Motor neuron (in vitro differentiated cells): Measurements from ENCODE around the gene SNAPIN. TPM values are rescaled to one million over a fixed set of nuclear protein-coding genes. Genes with fewer than 3 reads are reported as not detected.
A peak's percentile ranks its signal among the peaks of the same experiment; 100 is the strongest.
"Not testable (repeated sequence)": the region's sequence is repeated elsewhere in the genome, so short reads cannot be mapped to it uniquely, and the experiment has no call there.

Experiments
- ATAC-seq, 8 experiments: fragments of 200-7000 bp; cut with Tn5 transposase; replicated peaks in 6 of 8; 2 replicates each; pipeline ENCODE4 v1.8.0; 2021; ENCODE audit warnings: mild to moderate bottlenecking in 8 of 8, moderate library complexity in 8 of 8
- H3K27ac ChIP-seq, 2 donors: fragments of 250-450 bp; sonication (Bioruptor Pico); 2 replicates each; pipeline ENCODE4 v1.9.0; 2021; ENCODE audit warnings: antibody characterized with exemption in 2 of 2, mild to moderate bottlenecking in 2 of 2, moderate library complexity in 1 of 2
- H3K4me1 ChIP-seq, 2 donors: fragments of 250-450 bp; sonication (Bioruptor Pico); replicated peaks in 1 of 2; 2 replicates each; pipeline ENCODE4 v1.6.1; 2021; ENCODE audit warnings: antibody characterized with exemption in 2 of 2, mild to moderate bottlenecking in 2 of 2, moderate library complexity in 1 of 2
- H3K4me3 ChIP-seq, 5 donors: fragments of 250-450 bp; sonication (Bioruptor Pico); 2 replicates each; pipeline ENCODE4 v1.9.0; 2021; ENCODE audit warnings: antibody characterized with exemption in 5 of 5, mild to moderate bottlenecking in 5 of 5, moderate library complexity in 4 of 5
- WGBS, 10 experiments: fragments of 450-650 bp; shearing (Covaris generic); methylation state at CpG; one replicate each; pipeline ENCODE4 v1.0.0; 2022; 5-methylcytosine and 5-hydroxymethylcytosine counted together
- in situ Hi-C, 9 experiments: fragments of 400-800 bp; cut with MboI; loops; one replicate each; pipeline ENCODE4 v1.15.0; 2021; ENCODE audit warnings: low sequenced_read_pairs in 9 of 9, low pct_unique_long_range_greater_than_20kb in 2 of 9; ENCODE audit not compliant: unreplicated experiment in 9 of 9
- total RNA-seq, 8 experiments: library from RNA; unstranded; fragments of 300-600 nt; gene quantifications; 2 replicates each; pipeline versions ENCODE4 v1.2.3 to v1.2.4, GENCODE V29; 2022

The SNAPIN gene
- total RNA-seq, 8 experiments from 2014 or later, result 36.1 to 93.5 (median 53.3) TPM

DNA sequence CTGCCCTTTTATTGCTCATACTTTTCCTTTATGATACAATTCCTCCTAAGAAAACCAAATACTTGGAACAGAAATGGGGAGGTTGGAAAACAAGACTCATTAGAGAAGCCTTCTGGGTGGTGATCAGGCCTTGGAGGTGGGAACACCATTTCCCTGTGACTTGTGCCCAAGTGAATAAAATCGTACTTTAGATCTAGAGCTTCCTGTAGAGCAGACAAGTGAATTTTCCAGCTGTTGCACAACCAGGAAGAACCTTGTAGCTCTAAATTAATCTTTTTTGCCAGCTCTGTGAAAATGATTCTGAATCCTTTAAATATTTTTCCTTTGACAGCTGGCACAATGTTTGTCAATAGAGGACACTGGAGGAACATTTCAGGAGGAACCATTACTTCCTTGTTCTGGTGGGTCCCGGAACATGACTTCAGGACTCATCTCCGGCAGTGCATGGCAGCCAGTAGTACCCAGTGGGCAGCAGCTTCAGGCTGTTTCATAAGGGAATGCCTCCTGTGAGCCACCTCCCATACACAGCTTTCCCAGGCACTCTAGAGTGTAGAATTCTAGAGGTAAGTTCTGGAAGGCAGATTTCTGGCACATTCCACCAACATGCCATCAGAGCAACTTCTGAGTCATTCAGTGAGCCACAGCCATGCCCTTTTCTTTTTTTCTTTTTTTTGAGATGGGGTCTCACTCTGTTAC, 5.5 kb upstream of the SNAPIN start:
- no peaks in the 10 kb centered on the region for H3K4me1 ChIP-seq
- WGBS, 10 experiments, result 0 to 100% (median 82%) methylated on average over 1 to 3 of the region's 3 CpGs; no CpG with 5 or more reads in 1 of the 10 experiments
- in situ Hi-C loops, result loop anchor here in 2 of 9 experiments (25.0 kb wide), 2 partner anchors 309 to 334 kb away; partner anchors contain the start of genes CREB3L4 (in 1 of the 2), CRTC2 (in 1 of the 2), JTB (in 1 of the 2) and RAB13 (in 1 of the 2)
- no peak overlapping the region for H3K4me3 ChIP-seq
- no peak overlapping the region for H3K27ac ChIP-seq
- no peak for ATAC-seq

DNA sequence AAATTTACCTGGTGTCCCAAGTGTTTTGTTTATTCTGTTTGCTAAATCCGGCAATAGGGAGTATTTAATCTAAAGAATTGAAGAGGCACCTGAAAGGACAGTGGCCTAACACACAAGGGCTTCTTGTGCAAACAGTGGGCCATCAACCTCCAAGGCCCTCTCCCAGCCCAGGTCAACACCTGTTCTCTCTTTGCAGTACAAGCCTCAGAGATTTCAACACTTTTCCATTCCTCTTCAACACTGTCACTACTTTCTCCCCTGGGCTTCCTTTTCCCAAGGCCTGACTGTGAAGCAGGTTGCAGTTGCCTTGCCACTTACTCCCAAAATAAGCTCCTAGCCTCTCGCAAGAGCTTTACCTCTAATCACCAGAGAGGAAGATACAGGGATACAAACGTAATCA, 3.2 kb upstream of the SNAPIN start:
- no peak for ATAC-seq
- no peak overlapping the region for H3K27ac ChIP-seq
- in situ Hi-C loops, result loop anchor here in 2 of 9 experiments (25.0 kb wide), 2 partner anchors 307 to 332 kb away; partner anchors contain the start of genes CREB3L4 (in 1 of the 2), CRTC2 (in 1 of the 2), JTB (in 1 of the 2) and RAB13 (in 1 of the 2)

DNA sequence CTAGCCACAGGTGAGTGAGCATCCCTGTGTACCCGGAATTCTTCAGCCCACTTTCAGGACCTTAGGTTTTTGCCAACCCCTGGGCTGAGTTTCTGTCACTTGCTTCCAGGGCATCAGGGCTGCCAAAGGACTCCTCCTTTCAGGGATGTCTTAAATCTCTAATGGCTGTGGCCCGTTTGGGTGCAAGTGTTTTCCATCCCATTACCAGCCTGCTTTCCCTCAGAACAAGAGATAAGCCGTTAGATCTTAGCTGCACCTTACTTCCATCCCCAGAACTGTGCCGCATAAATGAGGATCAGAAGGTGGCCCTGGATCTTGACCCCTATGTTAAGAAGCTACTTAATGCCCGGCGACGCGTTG, 652 bp downstream of the SNAPIN start:
- 0 to 87% (median 24%) methylated on average over 1 to 7 of the region's 8 CpGs; no CpG with 5 or more reads in 1 of the 10 experiments for WGBS, 10 experiments
- no peak for ATAC-seq

More for the DNA sequence above, 3.2 kb upstream of the SNAPIN start:
- Histone ChIP-seq H3K4me1 (peaks cover 8 to 9% of the 10 kb centered on the region in 2 donors), H3K4me3 (no peak overlapping the region)
- WGBS, 10 experiments, result 75 to 100% (median 83%) methylated on average over 1 to 3 of the region's 3 CpGs; no CpG with 5 or more reads in 1 of the 10 experiments

DNA sequence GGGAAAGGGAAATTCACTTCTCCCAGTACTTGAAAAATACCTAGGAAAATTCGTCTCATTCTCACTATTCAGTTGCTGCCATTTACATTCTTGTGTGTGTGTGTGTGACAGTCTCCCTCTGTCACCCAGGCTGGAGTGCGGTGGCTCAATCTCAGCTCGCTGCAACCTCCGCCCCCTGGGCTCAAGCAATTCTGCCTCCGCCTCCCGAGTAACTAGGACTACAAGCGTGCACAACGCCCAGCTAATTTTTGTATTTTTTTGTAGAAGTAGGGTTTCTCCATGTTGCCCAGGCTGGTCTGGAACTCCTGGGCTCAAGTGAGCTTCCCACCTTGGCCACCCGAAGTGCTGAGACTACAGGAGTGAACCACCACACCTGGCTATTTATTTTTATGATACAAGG, 1.2 kb downstream of the SNAPIN start:
- H3K4me3 ChIP-seq, result peak overlapping the region; percentile 85 to 91 (median 86)
- 54 to 90% (median 69%) methylated on average over 2 to 9 of the region's 9 CpGs; no CpG with 5 or more reads in 3 of the 10 experiments for WGBS, 10 experiments
- no peak for ATAC-seq
- in situ Hi-C loops, result loop anchor here in 2 of 9 experiments (25.0 kb wide), 2 partner anchors 303 to 328 kb away; partner anchors contain the start of genes CREB3L4 (in 1 of the 2), CRTC2 (in 1 of the 2), JTB (in 1 of the 2) and RAB13 (in 1 of the 2)
- no peak overlapping the region for H3K27ac ChIP-seq
- peaks cover 8 to 17% of the 10 kb centered on the region in 2 donors for H3K4me1 ChIP-seq

More for the DNA sequence above, 652 bp downstream of the SNAPIN start:
- Histone ChIP-seq H3K4me3 (peak overlapping the region; percentile 85 to 91 (median 86)), H3K27ac (peak overlapping the region in 1 of 2 donors; percentile 89), H3K4me1 (peaks cover 8 to 17% of the 10 kb centered on the region in 2 donors)
- in situ Hi-C loops, result loop anchor here in 2 of 9 experiments (25.0 kb wide), 2 partner anchors 303 to 328 kb away; partner anchors contain the start of genes CREB3L4 (in 1 of the 2), CRTC2 (in 1 of the 2), JTB (in 1 of the 2) and RAB13 (in 1 of the 2)

DNA sequence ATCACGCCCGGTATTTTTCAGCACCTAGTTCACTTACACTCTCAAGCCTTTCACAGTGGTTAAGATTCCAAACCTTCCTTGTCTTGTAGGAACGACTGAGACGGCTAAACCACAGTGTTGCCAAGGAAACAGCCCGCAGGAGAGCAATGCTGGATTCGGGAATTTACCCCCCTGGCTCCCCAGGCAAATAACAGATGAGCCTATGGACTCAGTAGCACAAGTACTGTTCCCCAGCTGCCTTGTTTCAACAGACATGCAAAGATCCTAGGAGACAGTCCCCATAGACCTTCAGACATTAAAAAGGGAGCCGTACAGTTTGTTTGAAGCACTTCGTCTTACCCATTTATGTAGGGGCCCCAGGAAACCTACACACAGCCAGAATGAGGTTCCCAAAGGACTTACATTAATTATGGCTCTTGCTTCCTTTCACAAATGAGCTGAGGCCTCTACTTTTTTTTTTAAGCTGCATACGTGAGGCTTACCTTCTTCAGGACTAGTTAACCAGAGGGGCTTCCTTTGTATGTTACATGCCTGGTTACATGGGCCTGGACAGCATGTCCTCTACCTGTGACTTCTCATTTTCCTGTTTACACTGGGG, 2.7 kb downstream of the SNAPIN start:
- H3K4me3 ChIP-seq, result no peak overlapping the region
- in situ Hi-C loops, result loop anchor here in 2 of 9 experiments (25.0 kb wide), 2 partner anchors 301 to 326 kb away; partner anchors contain the start of genes CREB3L4 (in 1 of the 2), CRTC2 (in 1 of the 2), JTB (in 1 of the 2) and RAB13 (in 1 of the 2)
- ATAC-seq, result peak in 2 of 8 experiments; percentile 2 to 71
- no peak overlapping the region for H3K27ac ChIP-seq
- peaks cover 8 to 17% of the 10 kb centered on the region in 2 donors for H3K4me1 ChIP-seq
- WGBS, 10 experiments, result 54 to 69% (median 66%) methylated on average over 4 to 9 of the region's 9 CpGs; no CpG with 5 or more reads in 3 of the 10 experiments

DNA sequence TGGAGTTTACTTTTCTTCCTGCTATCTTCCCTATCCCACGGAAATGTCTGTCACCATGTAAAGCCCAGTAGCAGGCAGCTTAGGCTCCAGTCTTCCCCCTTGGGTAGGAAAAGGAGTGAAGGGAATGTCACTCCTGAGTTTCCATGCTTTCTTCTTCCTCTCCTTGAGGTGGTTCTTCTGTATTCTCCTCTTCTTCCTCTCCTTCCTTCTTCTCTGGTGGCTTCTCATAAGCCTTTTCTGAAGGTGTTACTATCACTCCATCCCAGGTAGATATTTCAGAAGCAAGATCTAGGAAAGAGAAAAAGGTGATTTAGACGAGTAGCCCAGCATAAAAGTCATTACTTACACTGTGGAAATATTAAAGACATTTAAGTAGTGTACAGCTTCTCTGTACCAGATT, 3.8 kb downstream of the SNAPIN start:
- WGBS, 10 experiments, result 29 to 100% (median 100%) methylated on average over 1 to 2 of the region's 2 CpGs; no CpG with 5 or more reads in 1 of the 10 experiments
- Histone ChIP-seq H3K4me1 (peaks cover 8 to 17% of the 10 kb centered on the region in 2 donors), H3K4me3 (no peak overlapping the region), H3K27ac (no peak overlapping the region)
- no peak for ATAC-seq
- in situ Hi-C loops, result loop anchor here in 2 of 9 experiments (25.0 kb wide), 2 partner anchors 300 to 325 kb away; partner anchors contain the start of genes CREB3L4 (in 1 of the 2), CRTC2 (in 1 of the 2), JTB (in 1 of the 2) and RAB13 (in 1 of the 2)

DNA sequence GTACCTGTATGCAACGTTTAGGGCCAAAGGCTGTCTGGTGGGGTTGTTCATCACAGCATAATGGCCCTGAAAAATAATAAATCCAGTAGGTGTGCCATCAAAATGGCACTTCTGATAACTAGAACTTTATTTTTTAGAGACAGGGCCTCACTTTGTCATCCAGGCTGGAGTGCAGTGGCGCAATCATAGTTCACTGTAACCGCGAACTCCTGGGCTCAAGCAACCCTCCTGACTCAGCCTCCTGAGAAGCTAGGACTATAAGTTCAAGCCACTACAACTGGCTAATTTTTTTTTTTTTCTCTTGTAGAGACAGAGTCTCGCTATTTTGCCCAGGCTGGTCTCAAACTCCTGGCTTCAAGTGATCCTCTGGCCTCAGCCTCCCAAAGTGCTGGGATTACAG, 4.7 kb downstream of the SNAPIN start:
- in situ Hi-C loops, result loop anchor here in 2 of 9 experiments (25.0 kb wide), 2 partner anchors 299 to 324 kb away; partner anchors contain the start of genes CREB3L4 (in 1 of the 2), CRTC2 (in 1 of the 2), JTB (in 1 of the 2) and RAB13 (in 1 of the 2)
- WGBS, 10 experiments, result 70 to 100% (median 98%) methylated on average over 1 to 5 of the region's 5 CpGs; no CpG with 5 or more reads in 1 of the 10 experiments
- no peak overlapping the region for H3K4me3 ChIP-seq
- H3K27ac ChIP-seq, result no peak overlapping the region
- no peak for ATAC-seq
- H3K4me1 ChIP-seq, result peaks cover 8 to 16% of the 10 kb centered on the region in 2 donors

DNA sequence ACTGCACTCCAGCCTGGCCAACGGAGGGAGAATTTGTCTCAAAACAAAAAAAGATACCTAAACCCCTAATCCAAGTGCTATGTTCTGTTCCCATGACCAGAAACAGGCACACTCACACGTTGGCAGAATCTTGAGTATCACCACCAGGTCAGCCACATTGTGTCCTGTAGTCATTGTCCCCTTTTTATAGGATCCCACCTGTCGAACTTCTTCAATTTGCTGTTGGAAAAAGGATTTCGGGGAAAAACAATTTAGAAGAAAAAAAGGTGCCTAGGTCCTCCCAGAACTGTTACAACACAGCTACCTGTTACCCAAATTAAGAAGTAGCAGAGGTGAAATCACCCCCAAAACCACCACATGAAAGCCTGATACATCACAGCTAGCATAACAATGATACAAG, 8.9 kb downstream of the SNAPIN start:
- Histone ChIP-seq H3K27ac (no peak overlapping the region), H3K4me1 (peaks cover 8 to 9% of the 10 kb centered on the region in 2 donors), H3K4me3 (no peak overlapping the region)
- in situ Hi-C loops, result loop anchor here in 2 of 9 experiments (25.0 kb wide), 2 partner anchors 295 to 320 kb away; partner anchors contain the start of genes CREB3L4 (in 1 of the 2), CRTC2 (in 1 of the 2), JTB (in 1 of the 2) and RAB13 (in 1 of the 2)
- 79 to 100% (median 95%) methylated on average over 1 to 4 of the region's 4 CpGs; no CpG with 5 or more reads in 1 of the 10 experiments for WGBS, 10 experiments
- ATAC-seq, result no peak

DNA sequence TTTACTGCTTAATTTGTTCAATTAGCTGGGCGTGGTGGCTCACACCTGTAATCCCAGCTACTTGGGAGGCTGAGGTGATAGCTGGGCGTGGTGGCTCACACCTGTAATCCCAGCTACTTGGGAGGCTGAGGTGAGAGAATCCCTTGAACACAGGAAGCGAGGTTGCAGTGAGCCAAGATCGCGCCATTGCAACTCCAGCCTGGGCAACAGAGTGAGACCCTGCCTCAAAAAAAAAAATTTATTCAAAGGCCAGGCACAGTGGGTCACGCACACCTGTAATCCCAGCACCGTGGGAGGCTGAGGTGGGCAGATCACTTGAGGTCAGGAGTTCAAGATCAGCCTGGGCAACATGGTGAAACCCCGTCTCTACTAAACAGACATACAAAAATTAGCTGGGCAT, 10.2 kb downstream of the SNAPIN start:
- H3K4me1 ChIP-seq, ATAC-seq, H3K4me3 ChIP-seq, H3K27ac ChIP-seq: not testable (repeated sequence)
- in situ Hi-C loops, result loop anchor here in 2 of 9 experiments (25.0 kb wide), 2 partner anchors 294 to 319 kb away; partner anchors contain the start of genes CREB3L4 (in 1 of the 2), CRTC2 (in 1 of the 2), JTB (in 1 of the 2) and RAB13 (in 1 of the 2)
- WGBS, 10 experiments, result 90 to 100% (median 100%) methylated on average over 1 to 7 of the region's 8 CpGs; no CpG with 5 or more reads in 2 of the 10 experiments

DNA sequence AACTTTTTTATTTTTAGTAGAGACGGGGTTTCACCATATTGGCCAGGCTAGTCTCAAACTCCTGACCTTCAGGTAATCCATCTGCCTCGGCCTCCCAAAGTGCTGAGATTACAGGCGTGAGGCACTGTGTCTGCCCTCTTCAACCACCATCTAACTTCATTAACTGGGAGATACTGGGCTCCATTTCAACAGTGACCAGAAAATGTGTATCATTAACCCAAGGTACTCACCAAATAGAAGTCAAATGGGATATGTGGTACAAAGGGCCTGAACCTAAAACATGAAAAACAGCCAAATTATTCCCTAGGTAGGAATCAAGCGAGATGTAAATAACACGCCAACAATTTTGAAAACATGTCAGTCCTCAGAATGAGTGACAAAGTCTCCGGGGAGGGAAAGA, 11.1 kb downstream of the SNAPIN start:
- peaks cover 8 to 9% of the 10 kb centered on the region in 2 donors for H3K4me1 ChIP-seq
- WGBS, 10 experiments, result 53 to 93% (median 75%) methylated on average over 1 to 6 of the region's 6 CpGs
- ATAC-seq, result no peak
- H3K4me3 ChIP-seq, result peak overlapping the region; percentile 65 to 87 (median 76)
- in situ Hi-C loops, result loop anchor here in 3 of 9 experiments (10.0 to 25.0 kb wide), 3 partner anchors 293 to 318 kb away; partner anchors contain the start of genes JTB (in 2 of the 3), CREB3L4 (in 1 of the 3), CRTC2 (in 1 of the 3) and RAB13 (in 1 of the 3)
- H3K27ac ChIP-seq, result no peak overlapping the region

DNA sequence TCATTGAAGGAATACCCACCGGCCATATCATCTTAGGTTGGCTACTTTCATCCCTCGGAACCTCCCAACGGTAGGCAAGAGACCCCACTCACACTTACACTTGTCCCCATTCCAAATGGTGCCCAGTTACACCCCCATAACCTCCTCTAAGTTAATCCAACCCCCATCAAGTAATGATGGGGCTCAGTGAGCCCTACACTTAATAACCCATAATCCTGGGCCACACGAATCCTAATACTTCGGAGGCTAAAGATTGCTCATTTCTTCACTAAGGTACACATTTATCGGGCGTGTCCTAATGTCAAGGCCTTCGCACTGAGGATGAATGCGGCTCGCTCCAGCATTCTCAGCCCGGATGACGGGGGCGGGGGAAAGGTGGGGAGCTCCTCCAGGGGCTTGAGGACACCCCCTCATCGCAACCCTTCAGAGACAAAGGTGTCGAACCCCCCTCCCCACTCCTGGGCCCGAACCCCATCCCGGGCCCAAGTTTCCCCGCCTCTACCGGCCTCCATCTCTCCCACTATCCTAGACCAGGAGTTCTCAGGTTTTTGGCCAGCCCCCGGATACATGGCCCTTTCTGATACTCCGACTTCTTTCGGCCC, 11.9 kb downstream of the SNAPIN start:
- Histone ChIP-seq H3K4me3 (peak overlapping the region; percentile 65 to 87 (median 76)), H3K4me1 (peaks cover 8 to 9% of the 10 kb centered on the region in 2 donors), H3K27ac (peak overlapping the region; percentile 89 to 90)
- peak in 3 of 8 experiments; percentile 4 to 9 (median 4) for ATAC-seq
- WGBS, 10 experiments, result 0 to 7% (median 3%) methylated on average over 3 to 10 of the region's 22 CpGs; no CpG with 5 or more reads in 3 of the 10 experiments
- in situ Hi-C loops, result loop anchor here in 3 of 9 experiments (10.0 to 25.0 kb wide), 3 partner anchors 292 to 317 kb away; partner anchors contain the start of genes JTB (in 2 of the 3), CREB3L4 (in 1 of the 3), CRTC2 (in 1 of the 3) and RAB13 (in 1 of the 3)
